ENCODE results near the gene RASAL1.
"Not testable (repeated sequence)": the region's sequence is repeated elsewhere in the genome, so short reads cannot be mapped to it uniquely, and the experiment has no call there.

RASAL1 gene

GRCh38 chr12:113141716-113142115 is 6.2 kb upstream of the RASAL1 start:
- DNase-seq = not testable (repeated sequence)

- no peak for DNase-seq
Measured at GRCh38 chr12:113140706-113141105, 5.1 kb upstream of the RASAL1 start.

- DNase-seq = no peak
Measured at GRCh38 chr12:113138826-113139225, 3.3 kb upstream of the RASAL1 start.

- DNase-seq = no peak
Measured at GRCh38 chr12:113137861-113138783, 2.6 kb upstream of the RASAL1 start.

GRCh38 chr12:113136990-113137511 is 1.5 kb upstream of the RASAL1 start:
- no peak for DNase-seq

GRCh38 chr12:113136128-113136989 is 798 bp upstream of the RASAL1 start:
- no peak for DNase-seq

- DNase-seq = no peak
Measured at GRCh38 chr12:113134521-113134951, 1.0 kb downstream of the RASAL1 start.

- DNase-seq = no peak
Measured at GRCh38 chr12:113134071-113134470, 1.5 kb downstream of the RASAL1 start.

GRCh38 chr12:113133666-113134065 is 1.9 kb downstream of the RASAL1 start:
- no peak for DNase-seq

- DNase-seq = no peak
Measured at GRCh38 chr12:113133036-113133435, 2.5 kb downstream of the RASAL1 start.

- DNase-seq = no peak
Measured at GRCh38 chr12:113131556-113131955, 4.0 kb downstream of the RASAL1 start.

GRCh38 chr12:113130457-113131135 is 5.0 kb downstream of the RASAL1 start:
- DNase-seq = no peak

GRCh38 chr12:113129664-113130456 is 5.7 kb downstream of the RASAL1 start:
- no peak for DNase-seq

- DNase-seq = no peak
Measured at GRCh38 chr12:113128802-113129663, 6.5 kb downstream of the RASAL1 start.

- DNase-seq = no peak
Measured at GRCh38 chr12:113127791-113128199, 7.8 kb downstream of the RASAL1 start.

GRCh38 chr12:113120670-113121370 is 14.7 kb downstream of the RASAL1 start:
- DNase-seq = no peak

- DNase-seq = no peak
Measured at GRCh38 chr12:113119980-113120669, 15.4 kb downstream of the RASAL1 start.

GRCh38 chr12:113118142-113118541 is 17.4 kb downstream of the RASAL1 start:
- no peak for DNase-seq

- not testable (repeated sequence) for DNase-seq
Measured at GRCh38 chr12:113117684-113118083, 17.9 kb downstream of the RASAL1 start.

- DNase-seq = no peak
Measured at GRCh38 chr12:113116875-113117274, 18.7 kb downstream of the RASAL1 start.

Measured in EL (cell line).